CD4-positive, alpha-beta T cell treated with Interleukin-2 at 100 ng/mL for 4 hours (primary cell): Measurements from ENCODE around the gene LBH.

ENCODE experiments used
- DNase-seq: peaks from one replicate; pipeline ENCODE4 v3.0.0-alpha.2; 2020; ENCODE audit warnings: low spot score

The LBH gene

DNA sequence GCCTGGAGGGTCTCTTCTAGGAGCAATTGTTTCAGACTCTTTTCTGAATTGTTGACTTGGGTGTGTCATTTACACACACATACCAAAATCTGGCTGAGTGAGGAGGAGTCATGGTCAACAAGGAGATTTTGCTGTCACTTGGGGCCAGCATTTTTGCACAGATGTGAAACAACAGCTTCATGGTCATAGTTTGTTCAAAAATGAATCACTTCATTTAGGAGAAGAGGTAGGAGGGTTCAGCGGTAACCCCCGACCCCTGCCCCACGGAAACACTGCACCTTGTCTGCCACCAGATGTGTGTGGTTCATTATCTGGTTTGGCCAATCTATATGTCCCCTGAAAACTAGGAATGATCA, 42.2 kb downstream of the LBH start:
- no peak for DNase-seq

DNA sequence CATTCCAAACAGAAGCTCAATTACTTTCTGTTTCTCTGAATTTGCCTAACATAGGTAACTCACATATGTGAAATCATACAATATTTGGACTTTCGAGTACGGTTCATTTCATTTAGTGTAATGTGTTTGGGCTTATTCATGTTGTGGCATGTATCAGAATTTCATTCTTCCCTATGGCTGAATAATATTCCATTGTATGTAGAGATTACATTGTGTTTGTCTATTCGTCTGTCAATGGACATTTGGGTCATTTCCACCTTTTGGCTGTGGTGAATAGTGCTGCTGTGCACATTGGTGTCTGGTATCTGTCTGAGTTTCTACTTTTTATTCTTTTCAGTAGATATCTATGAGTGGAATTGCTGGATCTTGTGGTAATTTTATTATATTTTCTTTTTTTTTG, 43.9 kb downstream of the LBH start:
- DNase-seq, result no peak

DNA sequence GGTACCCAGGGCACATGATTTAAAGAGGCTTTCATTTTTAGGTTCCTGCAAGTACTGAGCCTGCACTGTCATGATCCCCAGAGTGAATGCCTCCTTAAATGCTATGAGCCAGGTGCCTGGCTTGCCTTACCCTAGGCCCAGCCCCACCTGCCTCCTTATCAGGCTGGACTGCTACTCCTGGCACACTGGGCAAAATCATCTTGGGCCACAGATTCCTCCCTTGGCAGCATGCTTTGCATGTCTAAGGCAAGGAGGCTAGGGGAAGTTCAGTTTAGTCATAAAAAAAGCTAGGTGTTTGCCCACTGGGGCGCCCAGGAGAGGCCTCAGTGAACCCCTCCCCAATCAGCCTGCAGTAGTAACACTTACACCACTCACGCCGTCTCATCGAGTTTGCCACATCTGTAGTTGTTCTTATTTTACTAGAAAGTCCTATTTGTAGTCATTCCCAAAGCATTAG, 45.1 kb downstream of the LBH start:
- no peak for DNase-seq

DNA sequence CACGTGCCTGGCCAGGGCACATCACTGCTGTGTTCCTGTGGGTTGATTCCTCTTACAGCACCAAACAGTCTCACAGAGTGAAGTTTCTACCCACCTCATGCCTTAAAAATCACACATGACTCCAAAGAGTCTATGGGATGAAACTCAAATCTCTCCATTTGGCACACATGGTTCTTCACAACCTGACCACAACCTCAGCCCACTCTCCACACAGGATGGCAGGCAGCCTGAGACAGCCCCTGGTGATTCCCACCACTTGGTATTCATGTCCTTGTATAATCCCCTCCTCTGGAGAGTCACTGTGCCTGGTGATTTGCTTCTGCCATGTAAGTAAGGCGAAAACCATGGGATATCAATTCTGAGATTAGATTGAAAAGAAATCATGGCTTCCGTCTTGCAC, 46.2 kb downstream of the LBH start:
- no peak for DNase-seq

DNA sequence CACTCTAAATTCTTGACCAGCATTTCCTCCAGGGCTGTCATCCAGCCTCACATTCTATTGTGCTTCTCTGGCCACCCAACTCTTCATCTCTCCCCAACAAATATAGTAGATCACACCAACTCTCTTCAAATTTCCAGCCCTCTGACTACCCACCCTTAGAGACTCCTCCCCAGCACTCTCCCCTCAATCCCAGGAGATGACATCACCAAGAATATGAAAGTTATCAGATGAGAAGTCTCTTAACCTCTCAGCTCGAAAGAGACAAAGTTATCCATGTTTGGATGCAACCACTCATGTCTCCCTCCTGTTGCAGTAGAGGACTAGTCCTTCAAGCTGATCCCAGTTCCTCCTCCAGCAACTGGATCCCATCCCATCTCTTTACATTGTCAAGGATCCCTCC, 47.1 kb downstream of the LBH start:
- no peak for DNase-seq

DNA sequence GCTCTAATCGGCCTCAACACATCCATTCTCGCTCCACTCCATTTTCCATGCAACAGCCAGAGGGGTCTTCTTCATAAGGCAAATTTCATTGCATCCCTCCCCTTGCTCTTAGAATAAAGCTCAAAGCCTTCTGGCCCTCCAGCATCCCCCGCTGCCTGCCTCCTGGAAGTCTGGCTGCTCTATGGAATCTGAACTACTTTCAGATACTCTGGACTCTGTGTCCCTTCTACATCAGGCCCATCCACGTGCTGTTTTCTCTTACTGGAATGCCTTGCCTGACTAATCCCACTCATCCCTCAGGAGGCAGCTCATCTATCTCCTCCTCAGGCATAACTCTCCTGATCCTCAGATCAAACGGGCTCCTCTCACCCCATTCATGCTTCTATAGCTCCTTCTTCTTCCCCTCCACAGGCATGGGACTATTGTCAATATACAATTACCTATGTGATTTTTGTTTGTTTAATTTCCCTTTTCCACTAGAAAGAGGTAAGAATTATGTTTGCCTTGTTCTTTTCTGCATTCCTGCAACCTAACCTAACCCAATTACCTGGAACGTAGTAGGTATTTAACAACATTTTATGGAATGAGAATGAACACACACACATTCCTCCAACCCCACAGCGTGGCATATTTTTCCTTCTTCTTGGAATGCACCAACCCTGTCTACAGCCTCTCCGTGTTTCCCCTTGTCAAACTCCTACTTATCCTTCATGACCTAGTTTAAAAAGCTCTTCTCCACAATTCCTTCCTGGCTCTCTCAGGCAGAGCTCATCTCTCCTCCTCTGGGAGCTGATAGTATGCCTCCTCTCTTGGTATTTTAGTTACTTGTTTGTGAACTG, 49.5 kb downstream of the LBH start:
- no peak for DNase-seq

DNA sequence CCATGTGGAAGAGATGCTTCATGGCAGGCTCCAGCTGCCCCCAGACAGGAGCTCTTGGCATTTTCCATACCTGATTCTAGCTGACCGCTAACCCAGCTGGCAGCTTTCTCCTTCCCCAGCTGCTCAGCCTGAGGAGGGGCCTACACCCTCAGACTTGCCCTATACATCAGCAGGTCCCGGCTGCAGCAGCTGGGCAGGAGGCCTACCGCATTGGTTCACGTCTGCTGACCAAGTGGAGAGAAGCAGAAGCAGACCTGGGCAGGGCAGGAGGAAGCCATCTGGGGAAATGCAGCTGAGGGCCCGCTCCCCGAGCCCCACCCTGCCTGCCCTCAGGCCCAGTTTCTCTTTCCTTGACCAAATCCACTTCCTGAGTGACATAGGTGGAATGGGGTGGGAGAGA, 50.7 kb downstream of the LBH start:
- DNase-seq, result no peak

DNA sequence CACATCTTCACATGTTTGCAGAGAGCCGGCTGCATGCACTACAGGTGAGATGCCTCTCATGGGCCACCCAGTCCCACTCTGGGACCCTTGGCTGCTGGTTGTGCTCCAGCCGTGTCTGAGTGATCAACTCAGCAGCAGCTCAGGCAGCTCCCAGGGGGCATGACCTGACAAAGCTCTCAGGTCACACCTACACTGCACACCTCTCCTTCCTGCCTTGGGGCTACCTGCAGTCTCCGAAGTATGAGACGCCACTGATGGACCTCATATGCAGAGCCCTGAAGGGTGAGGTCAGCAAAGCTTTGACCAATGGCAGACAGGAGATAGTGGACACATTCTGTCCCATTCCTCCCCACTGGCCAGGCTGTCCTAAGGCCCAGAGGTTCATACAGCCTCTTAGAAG, 51.4 kb downstream of the LBH start:
- no peak for DNase-seq

DNA sequence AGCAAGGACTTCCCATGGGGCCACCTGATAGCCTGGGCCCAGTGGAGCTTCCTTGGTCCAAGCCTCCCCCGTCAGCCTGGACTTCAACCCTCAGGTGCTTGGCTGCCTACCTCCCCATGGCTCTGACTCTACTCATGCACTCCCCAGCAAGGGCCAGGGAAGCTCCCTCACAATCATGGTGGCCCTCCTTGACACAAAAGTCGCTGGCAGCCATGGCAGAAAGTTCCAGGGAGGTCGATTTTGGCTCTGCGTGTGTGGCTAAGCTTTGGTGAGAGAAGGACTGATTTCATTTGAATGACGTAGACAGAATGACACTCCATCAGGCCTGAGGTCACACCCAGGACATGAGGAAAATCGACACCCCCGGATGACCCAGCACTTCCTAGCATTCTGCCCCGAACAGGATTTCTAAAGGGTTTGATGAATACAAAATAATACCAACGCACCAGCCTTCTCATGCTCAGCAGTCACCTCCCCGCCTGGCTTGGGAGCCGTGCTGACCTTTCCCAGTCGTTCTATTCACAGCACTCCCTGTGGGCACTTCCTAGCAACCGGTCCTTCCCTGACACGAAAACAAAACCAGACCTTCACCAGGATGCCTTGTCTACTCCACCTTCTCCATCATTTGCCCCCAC, 52.7 kb downstream of the LBH start:
- no peak for DNase-seq

DNA sequence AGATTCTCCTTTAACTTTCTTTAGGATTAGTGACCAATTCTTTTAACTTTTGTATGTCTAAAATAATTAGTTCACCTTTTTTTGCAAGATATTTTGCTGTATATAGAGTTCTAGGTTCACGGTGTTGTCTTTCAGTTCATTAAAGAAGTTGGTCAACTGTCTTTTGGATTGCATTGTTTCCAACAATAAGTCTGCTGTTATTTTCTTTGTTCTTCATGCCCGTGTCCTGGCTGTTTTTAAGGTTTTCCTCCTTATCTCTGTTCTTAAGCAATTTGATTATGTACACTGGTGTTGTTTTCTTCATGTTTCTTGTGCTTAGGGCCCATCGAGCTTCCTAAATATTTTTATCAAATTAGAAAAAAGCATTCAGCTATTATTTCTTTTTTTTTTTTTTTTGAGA, 54.4 kb downstream of the LBH start:
- DNase-seq, result no peak

DNA sequence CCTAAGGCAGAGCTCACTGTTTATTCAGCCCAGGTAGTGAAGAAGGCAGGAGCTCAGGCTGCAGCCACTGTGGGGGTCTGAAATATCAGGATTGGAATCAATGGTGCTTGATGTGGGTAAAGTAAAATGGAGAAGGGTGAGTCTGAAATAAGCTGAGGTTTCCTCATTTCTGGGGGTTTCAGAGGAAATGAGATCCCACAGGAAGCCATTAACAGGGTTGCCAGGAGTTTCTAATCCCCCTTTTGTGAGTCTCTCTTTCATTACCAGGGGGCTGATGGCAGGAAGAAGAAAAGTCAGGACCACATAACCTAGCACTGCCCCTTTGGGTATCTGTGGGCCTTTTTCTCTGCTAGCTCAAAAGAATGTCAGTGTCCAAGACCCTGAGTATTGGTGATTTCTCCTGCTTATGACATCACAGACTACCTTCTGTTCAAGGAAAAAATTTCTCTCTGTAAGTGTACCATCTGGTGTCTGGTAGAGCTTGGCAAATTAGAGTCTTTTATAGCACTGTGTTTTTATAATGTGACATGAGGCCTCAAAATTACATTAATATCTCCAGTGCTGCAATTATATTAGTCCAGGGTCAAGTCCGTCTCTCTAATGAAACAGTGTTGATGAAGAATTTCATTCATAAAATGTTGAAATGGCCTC, 56.0 kb downstream of the LBH start:
- DNase-seq, result no peak

DNA sequence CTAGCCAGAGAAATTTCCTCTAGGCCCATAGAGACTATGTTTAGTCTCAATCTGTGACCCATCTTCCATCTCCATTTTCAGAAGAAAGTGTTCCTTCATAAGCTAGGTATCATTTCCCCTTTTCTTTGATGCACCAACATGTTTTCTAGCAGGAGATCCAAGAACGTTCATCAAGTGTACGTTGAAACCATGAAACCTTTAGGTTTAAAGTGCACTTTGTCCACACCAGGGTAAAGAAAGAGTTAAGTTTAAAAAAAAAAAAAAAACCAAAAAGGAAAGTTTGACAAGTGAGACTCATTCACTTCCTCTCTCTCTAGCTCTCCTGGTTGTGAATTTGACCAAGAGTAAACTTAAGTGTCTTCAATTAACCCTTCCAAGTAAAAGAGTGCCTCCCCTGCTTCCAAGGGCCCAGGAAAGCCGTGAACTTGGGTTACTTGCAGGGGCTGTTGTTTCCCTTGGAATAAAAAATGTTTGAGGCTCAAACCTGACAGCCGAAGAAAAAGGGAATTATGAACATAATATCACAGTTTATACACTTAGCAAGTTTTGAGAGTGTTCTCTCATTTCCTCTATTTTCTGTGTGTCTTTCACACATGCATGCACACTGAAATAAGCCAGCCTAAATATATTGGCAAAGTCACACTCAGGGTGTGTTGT, 56.7 kb downstream of the LBH start:
- no peak for DNase-seq

DNA sequence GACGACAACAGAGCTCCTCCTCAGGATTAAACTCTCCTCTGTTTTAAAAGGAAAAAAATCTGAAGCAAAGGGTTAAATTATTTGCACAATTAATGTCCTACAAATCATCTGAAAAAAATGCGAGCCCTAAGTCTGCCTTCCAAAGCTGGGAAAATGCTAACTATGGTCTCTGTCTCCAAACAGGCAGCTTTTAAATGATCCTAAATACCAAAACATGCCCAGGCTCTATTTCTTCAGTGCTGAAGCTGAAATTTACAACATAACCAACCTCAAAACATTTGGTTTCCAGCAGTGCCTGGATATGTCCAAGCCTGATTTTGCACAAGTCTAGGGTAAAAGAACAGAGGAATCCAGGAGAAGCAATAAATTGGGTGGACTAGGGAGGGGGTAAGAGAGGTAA, 57.2 kb downstream of the LBH start:
- DNase-seq, result no peak

DNA sequence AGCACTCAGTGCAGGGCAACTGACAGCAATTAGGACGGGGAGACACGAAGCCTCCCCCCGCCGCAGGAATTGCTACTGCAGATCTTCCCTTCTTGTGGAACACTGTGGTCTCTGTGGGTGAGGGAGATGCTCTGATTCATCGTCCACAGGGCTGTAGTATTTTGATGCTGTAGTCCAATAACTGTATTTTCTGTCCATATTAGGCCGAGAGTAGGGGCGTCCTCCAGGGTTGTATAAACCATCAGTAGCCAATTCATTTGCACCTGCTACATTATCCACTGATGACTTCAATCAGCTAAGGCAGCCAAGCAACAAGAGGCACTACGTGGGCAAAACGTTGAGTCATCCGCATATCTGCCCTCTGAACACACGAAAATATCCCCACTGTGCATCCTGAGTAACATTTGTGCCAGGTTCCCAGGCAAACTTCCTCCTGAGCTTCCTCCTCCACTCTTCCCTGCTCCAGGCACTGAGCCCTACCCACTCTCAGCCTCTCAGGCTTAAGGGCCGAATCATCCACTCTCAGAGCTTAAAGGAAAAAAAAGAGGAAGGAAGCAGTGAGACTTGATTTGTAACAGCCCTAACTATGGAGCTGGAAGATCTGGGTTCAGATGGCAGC, 62.1 kb downstream of the LBH start:
- DNase-seq, result no peak

DNA sequence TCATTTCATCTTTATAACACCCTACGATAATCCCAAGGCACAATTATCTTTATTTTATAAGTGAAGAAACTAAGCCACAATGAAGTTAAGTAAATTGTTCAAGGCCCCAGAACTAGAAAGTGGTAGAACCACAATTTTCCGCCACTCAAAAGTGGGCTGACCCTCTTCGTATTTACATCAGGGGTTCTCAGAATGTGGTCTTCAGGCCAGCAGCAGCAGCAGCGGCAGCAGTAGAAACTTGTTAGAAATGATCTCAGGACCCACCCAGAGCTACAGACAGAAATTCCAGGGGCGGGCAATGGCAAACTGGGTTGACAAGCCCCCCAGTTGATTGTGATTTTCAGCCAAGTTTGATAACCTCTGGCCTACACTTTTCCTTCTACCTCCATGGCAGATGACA, 62.8 kb downstream of the LBH start:
- no peak for DNase-seq

DNA sequence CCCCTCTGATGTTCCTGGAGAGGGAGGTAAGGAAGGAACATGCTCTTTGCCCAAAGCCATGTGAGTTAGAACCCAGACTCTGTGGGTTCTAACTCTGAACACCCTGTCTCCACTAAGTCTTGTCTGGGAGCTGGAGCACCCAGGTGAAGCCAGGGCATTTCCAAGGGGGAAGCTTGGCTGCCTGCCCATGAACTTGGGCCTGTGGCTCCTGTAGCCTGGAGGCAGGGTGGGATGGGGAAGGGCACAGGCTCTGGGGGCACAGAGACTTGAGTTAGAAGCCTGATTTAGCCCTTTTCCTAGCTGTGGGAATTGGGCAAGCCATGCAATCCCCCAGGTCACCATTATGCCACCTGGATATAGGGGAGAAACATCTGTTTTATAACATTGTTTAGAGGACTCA, 65.2 kb downstream of the LBH start:
- DNase-seq, result no peak

DNA sequence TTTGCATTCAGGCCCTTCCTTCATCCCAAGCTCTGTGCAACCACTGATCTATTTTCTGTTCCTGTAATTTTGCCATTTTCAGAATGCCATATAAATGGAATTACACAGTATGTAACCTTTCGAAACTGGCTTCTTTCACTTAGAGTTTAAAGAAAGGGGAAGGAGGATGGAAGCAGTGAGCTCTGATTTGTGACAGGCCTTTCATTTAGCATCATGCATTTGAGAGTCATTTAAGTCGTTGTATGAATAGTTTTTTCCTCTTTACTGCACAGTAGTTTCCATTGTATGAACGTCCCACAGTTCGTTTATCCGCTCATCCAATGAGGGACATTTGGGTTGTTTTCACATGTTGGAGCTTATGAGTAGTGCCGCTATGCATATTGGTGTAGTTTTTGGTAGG, 67.0 kb downstream of the LBH start:
- no peak for DNase-seq

DNA sequence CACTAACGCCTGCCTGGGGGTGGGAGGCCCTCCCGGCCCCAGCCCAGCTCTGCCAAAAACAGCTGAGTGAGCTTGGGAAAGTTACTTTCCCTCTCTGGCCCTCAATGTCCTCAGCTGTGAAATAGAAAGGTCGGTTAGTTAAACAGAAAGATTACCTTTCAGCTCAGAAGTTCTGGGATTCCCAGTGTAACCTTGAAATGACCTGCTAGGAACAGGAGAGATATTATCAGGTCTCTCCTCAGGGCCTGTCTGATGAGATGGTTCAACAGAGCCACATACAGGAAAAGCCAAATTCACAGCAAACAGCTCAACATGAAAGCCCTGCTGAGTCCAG, 68.8 kb downstream of the LBH start:
- DNase-seq, result no peak

DNA sequence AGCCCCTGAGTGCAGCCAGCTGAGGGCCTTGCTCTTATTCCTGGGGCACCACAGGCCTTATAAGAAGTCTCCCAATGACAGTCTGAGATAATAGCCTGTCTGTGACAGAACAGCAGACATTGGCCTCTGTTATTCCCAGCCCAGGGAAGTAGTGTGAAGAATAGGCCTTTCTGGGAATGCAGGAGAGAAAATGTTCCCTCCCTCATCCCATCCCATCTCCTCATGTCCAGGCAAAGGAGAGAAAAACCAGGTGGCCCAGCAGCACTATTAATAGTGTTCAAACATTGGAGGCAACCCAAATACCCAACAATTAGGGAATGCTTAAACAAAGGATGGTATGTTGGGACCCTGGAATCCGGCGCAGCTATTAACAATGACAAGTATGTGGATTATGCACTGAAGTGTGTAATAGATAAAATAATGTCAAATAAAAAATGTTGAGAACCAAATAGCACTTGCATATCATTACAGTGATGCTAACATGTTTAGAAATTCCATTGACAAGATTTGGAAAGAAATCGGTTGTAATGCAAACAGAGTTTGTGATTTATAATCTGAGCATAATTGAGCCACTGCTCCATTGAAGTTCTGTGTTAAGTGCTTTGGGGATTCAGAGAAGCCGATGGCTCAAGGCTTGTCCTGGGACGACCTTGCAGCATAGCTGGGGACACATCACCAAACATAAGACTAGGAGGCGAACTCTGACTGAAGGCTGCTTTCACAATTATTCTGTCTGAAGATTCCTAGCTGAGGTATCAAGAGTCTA, 69.3 kb downstream of the LBH start:
- no peak for DNase-seq

DNA sequence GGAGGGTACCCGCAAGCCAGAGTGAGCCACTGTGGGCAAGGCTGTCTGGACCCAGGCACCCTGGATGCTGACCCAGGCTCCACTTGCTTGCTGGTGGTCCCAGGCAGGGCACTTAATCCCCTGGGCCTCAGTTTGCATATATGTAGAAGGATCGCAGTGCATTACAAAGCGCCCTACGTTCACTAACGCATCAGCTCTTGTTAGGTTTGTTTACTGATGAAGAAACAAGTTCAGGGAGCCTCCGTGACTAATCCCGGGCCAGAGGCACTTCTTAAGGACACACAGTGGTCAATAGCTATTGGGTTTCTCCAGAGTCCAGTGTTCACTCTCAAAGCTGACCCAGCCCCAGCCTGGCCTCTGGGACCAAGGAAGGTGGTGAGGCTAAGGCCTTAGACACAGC, 70.2 kb downstream of the LBH start:
- no peak for DNase-seq

DNA sequence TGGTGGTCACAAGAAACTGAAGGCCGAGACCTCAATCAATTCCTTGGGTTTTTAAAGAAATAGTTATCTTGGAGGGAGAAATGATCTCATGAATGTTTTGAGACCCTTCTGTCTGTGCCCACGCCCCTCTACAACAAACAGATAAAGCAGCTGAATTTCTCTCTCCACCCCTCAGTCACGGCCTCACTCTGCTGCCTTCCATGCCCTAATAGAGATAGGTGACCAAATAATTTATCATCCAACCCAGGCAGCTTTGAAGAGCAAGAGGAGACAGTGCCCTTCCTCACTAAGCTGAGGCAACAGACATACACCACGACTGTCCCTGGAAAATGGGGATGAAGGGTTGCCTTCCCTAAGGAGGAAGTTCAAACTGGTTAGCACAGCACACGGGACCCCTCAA, 71.2 kb downstream of the LBH start:
- DNase-seq, result no peak

DNA sequence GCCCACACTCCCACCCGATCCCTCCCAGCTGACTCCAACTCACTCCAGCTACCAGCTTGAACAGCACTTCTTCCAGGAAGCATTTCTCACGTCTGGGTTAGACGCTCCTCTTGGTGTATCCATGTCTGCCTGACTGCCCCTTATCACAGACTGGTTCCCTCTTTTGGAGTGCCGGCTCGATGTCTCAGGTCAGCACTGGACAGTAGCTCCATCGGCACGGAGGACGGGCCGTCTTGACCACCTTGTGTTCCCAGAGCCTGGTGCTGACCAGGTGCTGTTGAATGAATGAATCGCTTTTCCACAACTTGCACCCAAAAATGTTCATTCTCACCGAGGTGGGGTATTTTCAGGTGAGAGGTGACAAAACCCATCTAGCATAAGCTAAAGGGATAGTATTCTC, 71.8 kb downstream of the LBH start:
- no peak for DNase-seq
